Suprapubic skin (tissue), 4 donors: Measurements from ENCODE around the gene PTOV1.

Experiments used
- EP300 ChIP-seq: sonication (generic); formaldehyde crosslinking; IDR thresholded peaks from one replicate; pipeline ENCODE4 v1.6.1; 2017; ENCODE audit warnings: antibody characterized with exemption
- POLR2A ChIP-seq, 2 donors: fragments of 450-650 bp; IDR thresholded peaks; one replicate each; pipeline ENCODE4 v1.6.1; 2017; ENCODE audit warnings: antibody characterized with exemption in 2 of 2, mild to moderate bottlenecking in 2 of 2, moderate library complexity in 2 of 2
- POLR2AphosphoS5 ChIP-seq, 3 donors: sonication (generic); formaldehyde crosslinking; IDR thresholded peaks; one replicate each; pipeline ENCODE4 v1.6.1; 2017; ENCODE audit warnings: antibody characterized with exemption in 3 of 3
- TF ChIP-seq, protein P1 (sequence below), 2 donors: fragments of 200-600 bp in 1 of 2; fragments of 450-650 bp in 1 of 2; sonication (generic) in 1 of 2; IDR thresholded peaks; one replicate each; pipeline ENCODE4 v1.5.1; 2016 to 2019; ENCODE audit warnings: antibody characterized with exemption in 2 of 2, mild to moderate bottlenecking in 1 of 2, moderate library complexity in 1 of 2

DNA sequence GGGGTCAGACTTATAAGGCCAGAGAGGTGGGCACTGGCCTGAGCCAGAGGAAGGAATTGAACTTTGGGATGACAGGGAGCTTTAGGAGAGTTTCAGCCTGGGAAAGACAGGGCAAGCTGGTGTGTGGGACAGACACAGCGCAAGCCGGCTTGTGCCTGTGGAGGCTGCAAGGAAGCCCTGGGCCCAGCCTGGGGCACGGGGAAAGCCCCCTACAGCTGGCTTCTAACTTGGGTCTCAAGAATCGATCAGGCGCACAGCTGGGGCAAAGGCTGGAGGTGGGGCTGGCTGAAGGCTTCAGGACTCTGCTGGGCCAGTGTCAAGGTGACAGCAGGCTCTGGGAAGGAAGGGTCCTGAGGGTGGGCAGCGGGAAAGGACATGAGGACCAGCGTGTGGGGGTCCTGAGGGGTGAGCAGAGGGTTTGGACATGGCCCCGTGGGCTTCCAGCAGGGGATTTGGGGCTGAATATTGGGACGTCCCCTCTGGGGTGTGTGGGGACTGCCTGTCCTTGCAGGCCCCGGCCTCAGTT, 3.0 kb downstream of the PTOV1 start:
- TF ChIP-seq, protein P1, sequence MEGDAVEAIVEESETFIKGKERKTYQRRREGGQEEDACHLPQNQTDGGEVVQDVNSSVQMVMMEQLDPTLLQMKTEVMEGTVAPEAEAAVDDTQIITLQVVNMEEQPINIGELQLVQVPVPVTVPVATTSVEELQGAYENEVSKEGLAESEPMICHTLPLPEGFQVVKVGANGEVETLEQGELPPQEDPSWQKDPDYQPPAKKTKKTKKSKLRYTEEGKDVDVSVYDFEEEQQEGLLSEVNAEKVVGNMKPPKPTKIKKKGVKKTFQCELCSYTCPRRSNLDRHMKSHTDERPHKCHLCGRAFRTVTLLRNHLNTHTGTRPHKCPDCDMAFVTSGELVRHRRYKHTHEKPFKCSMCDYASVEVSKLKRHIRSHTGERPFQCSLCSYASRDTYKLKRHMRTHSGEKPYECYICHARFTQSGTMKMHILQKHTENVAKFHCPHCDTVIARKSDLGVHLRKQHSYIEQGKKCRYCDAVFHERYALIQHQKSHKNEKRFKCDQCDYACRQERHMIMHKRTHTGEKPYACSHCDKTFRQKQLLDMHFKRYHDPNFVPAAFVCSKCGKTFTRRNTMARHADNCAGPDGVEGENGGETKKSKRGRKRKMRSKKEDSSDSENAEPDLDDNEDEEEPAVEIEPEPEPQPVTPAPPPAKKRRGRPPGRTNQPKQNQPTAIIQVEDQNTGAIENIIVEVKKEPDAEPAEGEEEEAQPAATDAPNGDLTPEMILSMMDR (IDR thresholded peaks at IDR 0.05), result no peak
- TF ChIP-seq POLR2AphosphoS5 (IDR thresholded peaks at IDR 0.05), result no peak
- no peak for TF ChIP-seq POLR2A (IDR thresholded peaks at IDR 0.05)
- TF ChIP-seq EP300, result no peak
